Activated naive CD8-positive, alpha-beta T cell (primary cell): ENCODE results near the gene PRKAR1A.
"Not testable (repeated sequence)": the region's sequence is repeated elsewhere in the genome, so short reads cannot be mapped to it uniquely, and the experiment has no call there.

Experiments used
- H3K27ac Mint-ChIP-seq: one replicate; pipeline ENCODE4 v1.8.0; 2021; ENCODE audit warnings: mixed read lengths
- H3K27me3 Mint-ChIP-seq: one replicate; pipeline ENCODE4 v1.8.0; 2021; ENCODE audit warnings: mixed read lengths
- H3K36me3 Mint-ChIP-seq: one replicate; pipeline ENCODE4 v1.8.0; 2021; ENCODE audit warnings: mixed read lengths
- H3K4me1 Mint-ChIP-seq: one replicate; pipeline ENCODE4 v1.8.0; 2021; ENCODE audit warnings: low read depth, mixed read lengths
- H3K4me3 Mint-ChIP-seq: one replicate; pipeline ENCODE4 v1.8.0; 2021; ENCODE audit warnings: mild to moderate bottlenecking, mixed read lengths
- H3K9me3 Mint-ChIP-seq: one replicate; pipeline ENCODE4 v1.8.0; 2021; ENCODE audit warnings: low read depth, mixed read lengths

The PRKAR1A gene

DNA sequence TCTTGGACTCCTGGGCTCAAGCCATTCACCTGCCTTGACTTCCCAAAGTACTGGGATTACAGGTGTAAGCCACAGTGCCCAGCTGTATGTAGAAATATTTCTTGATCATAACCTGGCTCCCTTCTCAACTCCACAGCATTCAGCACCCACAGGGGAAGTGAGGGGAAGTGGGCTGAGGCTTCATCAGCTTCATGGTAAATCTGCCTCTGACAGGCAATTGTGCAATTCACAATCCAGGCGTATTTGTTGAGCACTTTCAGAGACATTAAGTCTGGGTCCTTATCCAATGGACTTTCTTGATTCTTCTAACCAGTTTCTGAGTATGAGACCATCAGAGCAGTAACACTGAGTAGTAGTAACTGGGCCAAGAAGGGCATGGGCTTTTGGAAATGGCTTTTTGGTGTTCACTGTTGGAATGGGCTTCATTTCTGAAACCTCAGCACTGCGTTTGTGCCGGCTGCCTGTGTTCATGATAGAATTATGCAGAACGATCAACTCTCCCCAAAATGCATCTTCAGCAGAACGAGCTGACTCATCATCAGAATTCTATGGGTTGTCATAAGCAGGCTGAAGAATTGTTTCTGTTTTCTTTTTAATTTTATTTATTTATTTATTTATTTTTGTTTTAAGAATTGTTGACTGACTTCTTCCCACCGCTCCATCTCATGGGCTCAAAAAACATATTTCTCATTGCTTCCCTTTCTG, 60.1 kb downstream of the PRKAR1A start:
- H3K9me3 Mint-ChIP-seq: no peaks in the 10 kb centered on the region
- no peak overlapping the region for H3K4me3 Mint-ChIP-seq
- H3K27ac Mint-ChIP-seq: no peak overlapping the region
- H3K36me3 Mint-ChIP-seq: no peaks in the 10 kb centered on the region
- H3K27me3 Mint-ChIP-seq: no peaks in the 10 kb centered on the region
- H3K4me1 Mint-ChIP-seq: no peaks in the 10 kb centered on the region

DNA sequence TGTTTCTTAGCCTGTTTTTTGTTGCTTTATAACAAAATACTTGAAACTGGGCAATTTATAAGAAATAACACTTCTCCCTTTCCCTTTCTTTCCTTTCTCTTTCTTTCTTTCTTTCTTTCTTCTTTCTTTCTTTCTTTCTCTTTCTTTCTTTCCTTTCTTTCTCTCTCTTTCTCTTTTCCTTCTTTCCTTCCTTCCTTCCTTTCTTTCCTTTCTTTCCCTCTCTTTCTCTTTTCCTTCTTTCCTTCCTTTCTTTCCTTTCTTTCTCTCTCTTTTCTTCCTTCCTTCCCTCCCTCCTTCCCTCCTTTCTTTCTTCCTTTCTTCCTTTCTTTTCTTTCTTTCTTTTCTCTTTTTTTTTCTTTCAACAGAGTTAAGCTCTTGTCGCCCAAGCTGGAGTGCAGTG, 61.1 kb downstream of the PRKAR1A start:
- H3K9me3 Mint-ChIP-seq: no peaks in the 10 kb centered on the region
- H3K36me3 Mint-ChIP-seq: no peaks in the 10 kb centered on the region
- H3K4me1 Mint-ChIP-seq: no peaks in the 10 kb centered on the region
- no peak overlapping the region for H3K4me3 Mint-ChIP-seq
- no peaks in the 10 kb centered on the region for H3K27me3 Mint-ChIP-seq
- H3K27ac Mint-ChIP-seq: no peak overlapping the region

DNA sequence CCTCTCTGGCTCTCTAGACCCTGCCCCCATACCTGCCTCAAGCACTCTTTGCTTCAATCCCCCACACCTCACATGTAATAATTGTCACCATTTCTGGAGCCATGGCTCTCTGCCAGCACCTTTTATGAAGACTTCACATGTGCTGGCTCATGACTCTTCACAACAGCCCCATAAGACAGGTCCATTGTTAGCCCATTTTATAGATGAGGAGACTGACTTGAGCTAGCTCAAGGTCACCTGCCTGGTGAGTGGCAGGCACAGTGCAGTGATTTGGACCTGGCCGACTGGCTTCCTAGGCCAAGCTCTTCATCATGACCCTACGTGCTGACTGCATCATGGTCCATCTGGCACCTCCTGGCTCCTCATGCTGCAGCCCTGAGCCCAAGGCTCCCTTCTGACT, 63.9 kb downstream of the PRKAR1A start:
- Mint-ChIP-seq H3K4me3 (no peak overlapping the region), H3K4me1 (no peaks in the 10 kb centered on the region), H3K9me3 (no peaks in the 10 kb centered on the region), H3K36me3 (no peaks in the 10 kb centered on the region), H3K27me3 (no peaks in the 10 kb centered on the region), H3K27ac (no peak overlapping the region)

DNA sequence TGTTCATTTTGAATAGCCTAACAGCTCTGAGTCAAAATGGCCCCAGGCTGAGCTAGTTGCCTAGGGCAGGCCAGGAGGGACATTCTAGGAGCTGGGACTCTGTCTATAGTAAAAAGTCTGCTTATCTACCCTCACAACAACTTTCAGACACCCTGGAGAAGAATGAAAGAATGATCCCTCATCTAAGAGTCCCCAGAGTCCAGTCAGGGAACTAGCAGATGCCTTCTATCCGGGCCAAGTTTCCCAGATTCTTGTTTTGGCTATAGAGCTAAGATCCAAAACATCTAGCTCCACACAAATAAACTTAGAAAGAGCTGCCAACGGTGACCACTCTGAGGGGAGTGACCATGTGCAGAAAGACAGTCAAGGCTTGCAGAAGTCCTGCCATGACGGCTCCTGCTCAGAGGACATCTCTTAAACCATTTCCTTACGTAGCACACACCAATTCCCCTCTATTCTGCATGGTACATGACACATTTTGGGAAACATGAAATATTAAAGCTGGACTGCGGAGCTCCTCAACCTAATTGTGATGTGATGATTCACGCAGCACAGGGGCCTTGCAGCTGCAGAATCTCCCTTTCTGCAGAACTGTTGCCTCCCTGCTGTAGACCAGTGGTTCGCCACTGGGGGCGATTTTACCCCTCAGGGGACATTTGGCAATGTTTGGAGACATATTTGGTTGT, 64.7 kb downstream of the PRKAR1A start:
- H3K4me3 Mint-ChIP-seq: no peak overlapping the region
- no peaks in the 10 kb centered on the region for H3K4me1 Mint-ChIP-seq
- H3K9me3 Mint-ChIP-seq: no peaks in the 10 kb centered on the region
- no peaks in the 10 kb centered on the region for H3K36me3 Mint-ChIP-seq
- no peak overlapping the region for H3K27ac Mint-ChIP-seq
- H3K27me3 Mint-ChIP-seq: no peaks in the 10 kb centered on the region

DNA sequence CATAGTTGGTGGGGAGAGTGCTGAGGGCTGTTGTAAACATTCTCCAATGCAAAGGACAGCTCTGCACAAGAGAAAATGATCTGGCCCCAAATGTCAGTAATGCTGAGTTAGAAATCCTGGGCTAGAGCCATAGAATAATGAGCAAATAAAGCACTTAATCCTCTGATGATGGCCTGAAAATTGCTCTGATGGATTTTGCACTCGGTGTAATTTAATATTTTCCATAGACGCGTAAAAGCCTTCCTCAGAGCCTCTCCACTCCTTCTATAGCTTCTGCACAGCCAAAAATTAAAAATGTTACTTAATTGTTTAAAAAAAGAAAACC, 65.2 kb downstream of the PRKAR1A start:
- Mint-ChIP-seq H3K36me3 (no peaks in the 10 kb centered on the region), H3K4me1 (no peaks in the 10 kb centered on the region)

DNA sequence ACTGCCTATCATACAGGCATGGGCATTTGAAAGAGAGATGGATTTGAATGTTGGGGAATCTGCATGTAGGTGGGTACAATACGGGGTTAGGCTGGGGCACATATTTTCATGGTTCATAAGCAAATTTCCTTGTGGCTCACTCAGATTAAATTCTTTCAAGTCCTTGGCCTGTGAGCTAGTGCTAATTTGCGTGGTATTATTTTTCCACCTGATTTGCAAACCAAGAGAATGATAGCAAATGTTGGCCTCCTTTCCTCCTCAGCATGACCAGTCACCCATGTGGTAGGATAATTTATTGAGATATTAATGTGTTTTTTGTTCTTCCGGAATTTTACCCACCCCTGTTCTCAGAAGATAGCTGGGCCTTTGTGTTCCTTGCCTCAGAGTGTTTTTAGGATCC, 66.0 kb downstream of the PRKAR1A start:
- Mint-ChIP-seq H3K36me3 (no peaks in the 10 kb centered on the region), H3K4me1 (no peaks in the 10 kb centered on the region), H3K4me3 (no peak overlapping the region), H3K27ac (no peak overlapping the region), H3K9me3 (no peaks in the 10 kb centered on the region), H3K27me3 (no peaks in the 10 kb centered on the region)

More for the DNA sequence above, 65.2 kb downstream of the PRKAR1A start:
- Mint-ChIP-seq H3K4me3 (no peak overlapping the region), H3K9me3 (no peaks in the 10 kb centered on the region), H3K27me3 (no peaks in the 10 kb centered on the region), H3K27ac (no peak overlapping the region)

DNA sequence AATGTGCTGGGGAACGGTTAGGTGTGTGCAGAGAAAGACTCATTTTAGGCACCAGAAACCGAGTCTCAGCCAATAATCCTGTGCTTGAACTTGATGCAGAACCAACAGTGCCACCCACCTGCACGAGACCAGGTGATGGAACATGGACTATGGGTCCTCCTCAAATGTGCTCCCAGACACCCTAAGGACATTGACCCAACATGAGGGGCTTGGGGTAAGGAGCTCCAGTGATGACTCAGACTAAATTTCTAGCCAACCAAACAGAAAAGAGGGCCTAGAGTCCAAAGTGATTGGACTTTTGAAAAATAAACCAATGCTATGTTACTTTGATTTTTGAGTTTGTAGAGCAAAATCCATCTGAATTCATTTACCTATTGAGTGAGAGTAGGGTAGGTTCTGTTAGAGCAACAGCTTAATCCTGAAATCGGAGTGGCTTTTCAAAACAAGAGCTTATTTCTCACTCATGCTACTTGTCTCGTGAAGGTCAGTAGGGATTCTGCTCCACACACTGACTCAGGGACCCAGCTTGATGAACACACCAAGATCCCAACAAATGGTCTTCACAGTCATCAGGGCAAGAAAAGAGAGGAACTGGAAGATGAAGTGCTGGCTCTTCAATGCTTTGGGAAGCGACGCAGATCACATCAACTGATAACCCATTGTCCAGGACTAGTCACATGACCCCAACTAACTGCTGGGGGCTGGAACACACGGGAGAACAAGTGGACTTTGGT, 67.1 kb downstream of the PRKAR1A start:
- no peaks in the 10 kb centered on the region for H3K27me3 Mint-ChIP-seq
- H3K4me3 Mint-ChIP-seq: no peak overlapping the region
- H3K36me3 Mint-ChIP-seq: no peaks in the 10 kb centered on the region
- H3K4me1 Mint-ChIP-seq: no peaks in the 10 kb centered on the region
- no peak overlapping the region for H3K27ac Mint-ChIP-seq
- H3K9me3 Mint-ChIP-seq: no peaks in the 10 kb centered on the region

DNA sequence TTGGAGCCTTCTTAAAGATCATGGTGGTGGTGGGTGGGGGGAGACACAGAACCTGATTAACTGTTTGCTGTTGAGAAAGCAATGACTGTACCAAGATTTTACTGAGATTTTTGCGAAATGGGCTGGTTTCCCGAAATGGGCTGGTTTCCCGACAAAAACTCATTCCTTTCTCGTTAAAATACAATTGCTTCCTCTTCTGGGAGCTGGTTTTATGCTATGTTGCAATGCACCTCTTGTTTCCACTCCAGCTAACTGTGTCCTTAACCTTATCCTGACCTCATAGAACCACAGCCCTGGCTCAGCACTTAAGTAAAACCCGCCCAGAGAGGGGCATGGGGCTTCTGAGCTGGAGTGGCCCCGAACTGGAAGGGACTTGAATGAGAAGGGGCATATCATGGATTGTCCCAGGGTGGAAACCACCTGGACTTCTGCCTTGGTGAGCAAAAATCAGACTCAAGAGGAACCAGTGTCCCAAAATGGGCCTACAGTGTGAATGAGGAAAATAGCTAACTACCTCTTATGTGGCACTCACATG, 68.1 kb downstream of the PRKAR1A start:
- Mint-ChIP-seq H3K9me3 (no peaks in the 10 kb centered on the region), H3K27me3 (no peaks in the 10 kb centered on the region), H3K4me1 (no peaks in the 10 kb centered on the region), H3K4me3 (no peak overlapping the region), H3K36me3 (no peaks in the 10 kb centered on the region), H3K27ac (no peak overlapping the region)

DNA sequence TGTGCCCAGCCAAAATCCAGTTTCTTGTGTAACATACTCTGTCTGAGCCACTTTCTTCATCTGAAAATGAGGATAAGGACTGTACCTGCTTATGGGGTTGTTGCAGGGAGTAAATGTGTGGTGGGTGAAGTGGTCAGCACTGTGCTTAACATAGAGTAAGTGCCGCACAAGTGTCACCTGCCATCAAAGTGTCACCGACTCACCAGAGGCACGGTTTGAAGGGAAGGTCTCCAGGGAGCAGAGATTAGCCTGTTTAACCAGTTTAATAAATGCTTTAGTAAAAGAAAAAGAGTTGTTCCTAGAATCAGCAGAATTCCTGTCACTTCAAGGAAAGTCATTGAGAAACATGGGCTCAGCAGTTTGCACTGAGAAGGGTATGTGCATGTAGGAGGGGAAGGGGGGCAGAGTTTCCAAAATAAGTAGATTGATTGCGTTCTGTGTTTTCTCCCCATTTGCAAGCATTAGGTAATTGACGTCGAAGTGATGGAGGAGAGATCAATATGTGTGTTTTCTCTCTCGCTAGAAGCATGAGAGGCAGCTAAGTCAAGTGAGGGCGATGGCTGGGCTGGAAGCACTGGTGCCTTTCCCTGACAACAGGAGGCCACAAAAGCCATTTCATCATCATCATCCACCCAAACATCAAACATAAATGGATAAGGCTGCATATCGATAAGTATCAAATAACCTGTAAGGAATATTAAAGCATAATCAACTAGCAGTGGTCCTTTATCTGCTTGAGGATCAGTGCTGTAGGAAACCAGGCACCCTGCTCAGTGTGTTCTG, 69.8 kb downstream of the PRKAR1A start:
- Mint-ChIP-seq H3K27me3 (peaks cover under 1% of the 10 kb centered on the region), H3K4me3 (no peak overlapping the region), H3K4me1 (no peaks in the 10 kb centered on the region), H3K36me3 (no peaks in the 10 kb centered on the region), H3K9me3 (no peaks in the 10 kb centered on the region), H3K27ac (no peak overlapping the region)

DNA sequence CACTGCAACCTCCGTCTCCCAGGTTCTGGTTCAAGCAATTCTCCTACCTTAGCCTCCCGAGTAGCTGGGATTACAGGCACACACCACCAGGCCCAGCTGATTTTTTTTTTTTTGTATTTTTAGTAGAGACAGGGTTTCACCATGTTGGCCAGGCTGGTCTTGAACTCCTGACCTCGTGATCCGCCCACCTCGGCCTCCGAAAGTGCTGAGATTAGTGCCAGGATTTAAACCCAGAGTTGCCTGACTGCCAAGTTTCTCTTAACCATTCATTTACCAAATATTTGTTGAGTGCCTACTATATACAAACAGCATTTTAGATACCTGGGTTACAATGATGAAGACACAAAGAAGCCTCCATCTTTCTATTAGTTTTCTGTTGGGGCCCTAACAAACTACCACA, 70.6 kb downstream of the PRKAR1A start:
- not testable (repeated sequence) for H3K9me3 Mint-ChIP-seq, H3K4me1 Mint-ChIP-seq, H3K36me3 Mint-ChIP-seq, H3K27me3 Mint-ChIP-seq, H3K4me3 Mint-ChIP-seq, H3K27ac Mint-ChIP-seq

DNA sequence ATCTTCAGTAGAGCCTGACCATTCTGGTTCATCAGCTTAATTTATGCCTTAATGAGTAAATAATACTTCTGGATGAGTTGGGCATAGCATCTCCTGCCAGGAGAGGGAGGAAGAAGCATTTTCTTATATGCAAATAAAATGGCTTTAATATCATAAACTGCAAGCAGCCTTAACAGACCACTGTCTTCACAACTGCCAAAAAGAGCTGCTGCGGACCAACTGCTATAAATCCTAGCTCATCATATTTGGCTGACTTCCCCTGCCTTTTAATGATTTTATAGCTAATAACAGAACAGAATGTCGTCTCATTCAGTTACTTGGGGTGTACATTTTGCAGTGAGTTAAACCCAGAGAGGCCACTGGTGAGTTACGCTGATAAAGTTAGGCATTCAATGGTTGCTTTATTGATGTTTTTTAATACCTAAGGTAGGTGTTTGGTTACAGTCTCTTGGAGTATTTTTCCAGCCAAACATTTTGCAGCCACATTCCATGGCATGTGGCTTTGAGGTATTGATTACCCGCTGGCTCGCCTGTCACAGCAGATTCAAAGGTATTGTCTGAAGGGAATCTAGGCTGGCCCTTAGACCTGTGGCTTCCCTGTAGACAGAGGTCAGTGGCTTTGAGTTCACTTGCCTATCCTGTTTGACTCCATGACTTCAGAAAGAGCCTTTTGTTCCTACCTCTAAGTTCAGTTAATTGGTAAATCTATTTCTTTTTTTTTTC, 72.5 kb downstream of the PRKAR1A start:
- H3K9me3 Mint-ChIP-seq: peaks cover 10% of the 10 kb centered on the region
- H3K4me1 Mint-ChIP-seq: no peaks in the 10 kb centered on the region
- H3K36me3 Mint-ChIP-seq: peaks cover 2% of the 10 kb centered on the region
- peaks cover 9% of the 10 kb centered on the region for H3K27me3 Mint-ChIP-seq
- H3K4me3 Mint-ChIP-seq: no peak overlapping the region
- no peak overlapping the region for H3K27ac Mint-ChIP-seq

DNA sequence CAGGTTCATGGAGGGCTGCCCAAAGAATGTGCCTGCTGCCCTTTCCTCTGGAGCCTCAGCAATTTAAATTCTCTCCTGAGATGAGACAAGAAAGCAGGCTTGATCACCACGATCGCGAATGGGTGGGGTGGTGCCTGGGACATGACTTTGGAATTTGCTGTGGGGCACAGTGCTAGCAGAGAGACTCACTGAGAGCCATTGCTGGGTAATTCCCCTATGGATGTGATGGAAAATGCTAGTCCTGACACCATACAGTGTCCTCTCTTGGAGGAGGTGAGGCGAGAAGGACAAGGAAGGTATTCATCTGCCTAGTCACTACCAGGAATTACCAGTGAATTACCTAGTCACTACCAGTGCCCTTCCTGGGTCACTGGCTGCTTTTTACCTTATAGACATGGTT, 73.4 kb downstream of the PRKAR1A start:
- Mint-ChIP-seq H3K4me3 (no peak overlapping the region), H3K27ac (no peak overlapping the region), H3K9me3 (peaks cover 10% of the 10 kb centered on the region), H3K27me3 (peaks cover 9% of the 10 kb centered on the region), H3K4me1 (no peaks in the 10 kb centered on the region), H3K36me3 (peaks cover 2% of the 10 kb centered on the region)

DNA sequence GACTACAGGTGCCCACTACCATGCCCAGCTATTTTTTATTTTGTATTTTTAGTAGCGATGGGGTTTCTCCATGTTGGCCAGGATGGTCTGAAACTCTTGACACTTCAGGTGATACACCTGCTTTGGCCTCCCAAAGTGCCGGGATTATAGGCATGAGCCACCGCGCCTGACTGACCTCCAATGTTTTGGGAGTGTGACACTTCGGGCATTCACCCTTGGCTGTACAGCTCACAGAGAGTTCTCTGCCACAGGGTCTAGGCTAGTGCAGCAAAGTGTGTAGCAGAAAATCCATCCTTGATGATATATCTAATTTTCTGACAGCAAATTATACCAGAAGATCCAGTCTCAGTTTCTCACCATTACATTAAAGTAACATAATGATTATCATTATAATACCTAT, 74.8 kb downstream of the PRKAR1A start:
- no peak overlapping the region for H3K27ac Mint-ChIP-seq
- no peak overlapping the region for H3K4me3 Mint-ChIP-seq
- H3K36me3 Mint-ChIP-seq: peaks cover 2% of the 10 kb centered on the region
- no peaks in the 10 kb centered on the region for H3K4me1 Mint-ChIP-seq
- peaks cover 11% of the 10 kb centered on the region for H3K27me3 Mint-ChIP-seq
- peaks cover 10% of the 10 kb centered on the region for H3K9me3 Mint-ChIP-seq

DNA sequence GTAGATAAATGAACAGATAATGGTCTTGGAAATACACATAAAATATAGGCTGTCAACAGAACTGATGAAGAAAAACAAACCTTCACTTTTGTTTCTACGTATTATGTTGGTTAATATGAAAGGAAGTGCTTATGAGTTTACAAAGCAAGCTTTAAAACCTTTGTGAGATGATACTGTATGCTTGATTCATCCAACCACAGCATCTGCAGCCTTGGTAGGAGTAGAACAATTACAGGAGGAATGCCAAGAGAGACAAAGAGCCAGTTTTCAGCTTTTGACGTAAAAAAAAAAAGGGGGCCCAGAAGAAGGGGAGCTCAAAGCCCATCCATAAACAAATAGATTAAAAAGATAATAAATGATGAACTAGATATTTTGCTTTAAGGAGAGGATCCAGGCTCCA, 75.6 kb downstream of the PRKAR1A start:
- H3K9me3 Mint-ChIP-seq: peaks cover 10% of the 10 kb centered on the region
- no peaks in the 10 kb centered on the region for H3K4me1 Mint-ChIP-seq
- no peak overlapping the region for H3K4me3 Mint-ChIP-seq
- H3K27ac Mint-ChIP-seq: no peak overlapping the region
- peaks cover 16% of the 10 kb centered on the region for H3K27me3 Mint-ChIP-seq
- peaks cover 2% of the 10 kb centered on the region for H3K36me3 Mint-ChIP-seq
